HepG2 (cell line): ENCODE measurements around the gene PRDM12. TPM values are rescaled to one million over a fixed set of nuclear protein-coding genes. Genes with fewer than 3 reads are reported as not detected.

Experiments used
- ELK4 ChIP-seq: sonication (generic); formaldehyde crosslinking; IDR thresholded peaks from 2 replicates; pipeline ENCODE4 v1.9.0; 2021; ENCODE audit warnings: missing genetic modification reagents, borderline replicate concordance
- FIP1L1 ChIP-seq: fragments of 200-400 bp; formaldehyde crosslinking; IDR thresholded peaks from 2 replicates; pipeline ENCODE4 v1.6.1; 2018; ENCODE audit warnings: low read depth, mild to moderate bottlenecking, low read length, moderate library complexity, borderline replicate concordance; ENCODE audit not compliant: insufficient read depth
- HDAC2 ChIP-seq: sonication (generic); formaldehyde crosslinking; IDR thresholded peaks from 2 replicates; pipeline ENCODE4 v1.4.0; 2020; ENCODE audit warnings: missing genetic modification reagents
- KLF12 ChIP-seq: sonication (generic); formaldehyde crosslinking; IDR thresholded peaks from 2 replicates; pipeline ENCODE4 v1.4.0; 2020; ENCODE audit warnings: missing genetic modification reagents, borderline replicate concordance
- MXD3 ChIP-seq: IDR thresholded peaks from 2 replicates; pipeline ENCODE4 v1.6.1; 2016; ENCODE audit warnings: mild to moderate bottlenecking, missing biosample characterization, missing genetic modification reagents
- NR2F1 ChIP-seq, 2 experiments: fragments of 450-650 bp in 1 of 2; formaldehyde crosslinking in 1 of 2; IDR thresholded peaks; 2 replicates each; pipeline versions ENCODE4 v1.5.0 to v1.6.1; 2016 to 2020; ENCODE audit warnings: mild to moderate bottlenecking in 1 of 2, missing compliant biosample characterization in 1 of 2, missing genetic modification reagents in 1 of 2, moderate library complexity in 1 of 2
- RFX5 ChIP-seq: IDR thresholded peaks from 2 replicates; pipeline ENCODE4 v1.6.1; 2011; ENCODE audit warnings: low read depth, low read length, improper control_type of control experiment
- THAP8 ChIP-seq: sonication (generic); formaldehyde crosslinking; IDR thresholded peaks from 2 replicates; pipeline ENCODE4 v1.5.1; 2020; ENCODE audit warnings: missing genetic modification reagents, mild to moderate bottlenecking, borderline replicate concordance
- TSC22D2 ChIP-seq: sonication (generic); formaldehyde crosslinking; IDR thresholded peaks from 2 replicates; pipeline ENCODE4 v1.5.1; 2020; ENCODE audit warnings: missing genetic modification reagents, mild to moderate bottlenecking, borderline replicate concordance
- ZFAT ChIP-seq: sonication (generic); formaldehyde crosslinking; conservative IDR thresholded peaks from 2 replicates; pipeline ENCODE4 v1.8.1; 2023; ENCODE audit warnings: missing genetic modification reagents, inconsistent platforms
- ZGPAT ChIP-seq: IDR thresholded peaks from 2 replicates; pipeline ENCODE4 v1.6.1; 2016; ENCODE audit warnings: mild to moderate bottlenecking
- ZNF281 ChIP-seq: sonication (generic); formaldehyde crosslinking; IDR thresholded peaks from 2 replicates; pipeline ENCODE4 v1.4.0; 2020; ENCODE audit warnings: missing genetic modification reagents, borderline replicate concordance
- ZSCAN21 ChIP-seq: sonication (generic); formaldehyde crosslinking; IDR thresholded peaks from 2 replicates; pipeline ENCODE4 v1.8.0; 2022; ENCODE audit warnings: mild to moderate bottlenecking, missing genetic modification reagents, moderate library complexity, borderline replicate concordance
- polyA plus RNA-seq, 8 experiments: library from polyadenylated mRNA; depleted of rRNA in 3 of 8; stranded (reverse) in 7 of 8; unstranded in 1 of 8; fragments of >200 nt; fragmentation: Illumina TruSeq in 4 of 8; extraction: Trizol in 4 of 8; gene quantifications; 2 replicates each; pipeline versions ENCODE4 v1.2.1 to v1.2.3, GENCODE V29; 2011 to 2016; ENCODE audit warnings: low read depth in 4 of 8, missing spikeins in 1 of 8, mixed read lengths in 1 of 8; ENCODE audit not compliant: insufficient read depth in 1 of 8
- total RNA-seq, 5 experiments: library from RNA; depleted of rRNA; stranded (reverse); fragments of >200 nt; fragmentation: Illumina TruSeq; extraction: Trizol; gene quantifications; 2 replicates each; pipeline ENCODE4 v1.2.3, GENCODE V29; 2016; ENCODE audit warnings: low read depth in 1 of 5
- TF ChIP-seq, protein P1 (sequence below): sonication (generic); formaldehyde crosslinking; IDR thresholded peaks from 2 replicates; pipeline ENCODE4 v1.5.0; 2020; ENCODE audit warnings: mild to moderate bottlenecking, missing genetic modification reagents
- TF ChIP-seq, protein P2 (sequence below): sonication (generic); formaldehyde crosslinking; conservative IDR thresholded peaks from 2 replicates; pipeline ENCODE4 v1.8.0; 2022; ENCODE audit warnings: missing genetic modification reagents

Gene PRDM12
- total and polyA plus RNA-seq, 2 of the 13 experiments (the other 11 are each of a cell fraction or from before 2014, with no cell fraction given): 0.04 to 0.07 TPM

GRCh38 chr9:130693426-130694191, 29.2 kb downstream of the PRDM12 start, which contains the start of gene EXOSC2 (continued):
- TF ChIP-seq KLF12 (no peak), NR2F1 (CRISPR knock-in tag; IDR thresholded peaks at IDR 0.05) (no peak), THAP8 (CRISPR knock-in tag) (no peak), ZFAT (CRISPR knock-in tag) (0 out of 2 replicates have a peak, but pooled peaks have one; percentile 41), ZGPAT (CRISPR knock-in tag) (peak; percentile 76), MXD3 (peak; percentile 57; the same call in 1 of the 2 replicates), ELK4 (CRISPR knock-in tag) (no peak), TSC22D2 (CRISPR knock-in tag) (0 out of 2 replicates have a peak, but pooled peaks have one; percentile 35), FIP1L1 (no peak), HDAC2 (CRISPR knock-in tag) (no peak; the same call in 1 of the 2 replicates), RFX5 (no peak), ZNF281 (no peak), ZSCAN21 (CRISPR knock-in tag) (peak; percentile 76; the same call in 1 of the 2 replicates)
- TF ChIP-seq, protein P1, sequence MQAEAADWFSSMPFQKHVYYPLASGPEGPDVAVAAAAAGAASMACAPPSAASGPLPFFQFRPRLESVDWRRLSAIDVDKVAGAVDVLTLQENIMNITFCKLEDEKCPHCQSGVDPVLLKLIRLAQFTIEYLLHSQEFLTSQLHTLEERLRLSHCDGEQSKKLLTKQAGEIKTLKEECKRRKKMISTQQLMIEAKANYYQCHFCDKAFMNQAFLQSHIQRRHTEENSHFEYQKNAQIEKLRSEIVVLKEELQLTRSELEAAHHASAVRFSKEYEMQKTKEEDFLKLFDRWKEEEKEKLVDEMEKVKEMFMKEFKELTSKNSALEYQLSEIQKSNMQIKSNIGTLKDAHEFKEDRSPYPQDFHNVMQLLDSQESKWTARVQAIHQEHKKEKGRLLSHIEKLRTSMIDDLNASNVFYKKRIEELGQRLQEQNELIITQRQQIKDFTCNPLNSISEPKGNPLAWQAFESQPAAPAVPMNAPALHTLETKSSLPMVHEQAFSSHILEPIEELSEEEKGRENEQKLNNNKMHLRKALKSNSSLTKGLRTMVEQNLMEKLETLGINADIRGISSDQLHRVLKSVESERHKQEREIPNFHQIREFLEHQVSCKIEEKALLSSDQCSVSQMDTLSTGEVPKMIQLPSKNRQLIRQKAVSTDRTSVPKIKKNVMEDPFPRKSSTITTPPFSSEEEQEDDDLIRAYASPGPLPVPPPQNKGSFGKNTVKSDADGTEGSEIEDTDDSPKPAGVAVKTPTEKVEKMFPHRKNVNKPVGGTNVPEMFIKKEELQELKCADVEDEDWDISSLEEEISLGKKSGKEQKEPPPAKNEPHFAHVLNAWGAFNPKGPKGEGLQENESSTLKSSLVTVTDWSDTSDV (CRISPR knock-in tag): no peak; the same call in 1 of the 2 replicates
- TF ChIP-seq, protein P2, sequence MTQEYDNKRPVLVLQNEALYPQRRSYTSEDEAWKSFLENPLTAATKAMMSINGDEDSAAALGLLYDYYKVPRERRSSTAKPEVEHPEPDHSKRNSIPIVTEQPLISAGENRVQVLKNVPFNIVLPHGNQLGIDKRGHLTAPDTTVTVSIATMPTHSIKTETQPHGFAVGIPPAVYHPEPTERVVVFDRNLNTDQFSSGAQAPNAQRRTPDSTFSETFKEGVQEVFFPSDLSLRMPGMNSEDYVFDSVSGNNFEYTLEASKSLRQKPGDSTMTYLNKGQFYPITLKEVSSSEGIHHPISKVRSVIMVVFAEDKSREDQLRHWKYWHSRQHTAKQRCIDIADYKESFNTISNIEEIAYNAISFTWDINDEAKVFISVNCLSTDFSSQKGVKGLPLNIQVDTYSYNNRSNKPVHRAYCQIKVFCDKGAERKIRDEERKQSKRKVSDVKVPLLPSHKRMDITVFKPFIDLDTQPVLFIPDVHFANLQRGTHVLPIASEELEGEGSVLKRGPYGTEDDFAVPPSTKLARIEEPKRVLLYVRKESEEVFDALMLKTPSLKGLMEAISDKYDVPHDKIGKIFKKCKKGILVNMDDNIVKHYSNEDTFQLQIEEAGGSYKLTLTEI (CRISPR knock-in tag): no peak
